Upper lobe of left lung (tissue), 6 donors: ENCODE measurements around the gene ATP6V1A. TPM values are rescaled to one million over a fixed set of nuclear protein-coding genes. Genes with fewer than 3 reads are reported as not detected.

Experiments
- ATAC-seq, 2 donors: fragments of 200-7000 bp; cut with Tn5 transposase; one replicate each; pipeline ENCODE4 v1.9.1; 2022; ENCODE audit warnings: mild to moderate bottlenecking in 2 of 2, moderate library complexity in 2 of 2; ENCODE audit not compliant: low FRiP score in 2 of 2
- DNase-seq, 2 donors: peaks; one replicate each; pipeline ENCODE4 v3.0.0-alpha.2; 2019 to 2020
- H3K27ac ChIP-seq, 4 donors: fragments of 200-600 bp; sonication (generic); one replicate each; pipeline ENCODE4 v1.5.1; 2016 to 2019
- H3K27me3 ChIP-seq, 4 donors: fragments of 200-600 bp; sonication (generic); one replicate each; pipeline ENCODE4 v1.5.1; 2017 to 2019
- H3K36me3 ChIP-seq, 4 donors: fragments of 200-600 bp; sonication (generic); one replicate each; pipeline ENCODE4 v1.5.1; 2016 to 2019
- H3K4me1 ChIP-seq, 4 donors: fragments of 200-600 bp; sonication (generic); one replicate each; pipeline ENCODE4 v1.5.1; 2018 to 2019
- H3K4me3 ChIP-seq, 4 donors: fragments of 200-600 bp; sonication (generic); one replicate each; pipeline ENCODE4 v1.5.1; 2017 to 2019; ENCODE audit warnings: mild to moderate bottlenecking in 2 of 4, moderate library complexity in 1 of 4
- H3K9me3 ChIP-seq, 4 donors: fragments of 200-600 bp; sonication (generic); one replicate each; pipeline ENCODE4 v1.5.1; 2018 to 2019
- CTCF ChIP-seq, 6 experiments: fragments of 450-650 bp in 4 of 6; fragments of 200-600 bp in 2 of 6; sonication (generic) in 2 of 6; IDR thresholded peaks; one replicate each; pipeline ENCODE4 v1.5.1; 2016 to 2019; ENCODE audit warnings: antibody characterized with exemption in 6 of 6
- EP300 ChIP-seq, 4 donors: sonication (generic); formaldehyde crosslinking; IDR thresholded peaks; one replicate each; pipeline ENCODE4 v1.5.1; 2017; ENCODE audit warnings: antibody characterized with exemption in 4 of 4, control low read depth in 2 of 4
- POLR2A ChIP-seq, 4 donors: fragments of 450-650 bp; IDR thresholded peaks; one replicate each; pipeline ENCODE4 v1.5.1; 2016 to 2017; ENCODE audit warnings: antibody characterized with exemption in 4 of 4, mild to moderate bottlenecking in 2 of 4
- POLR2AphosphoS5 ChIP-seq, 2 donors: sonication (generic); formaldehyde crosslinking; IDR thresholded peaks; one replicate each; pipeline ENCODE4 v1.5.1; 2017; ENCODE audit warnings: antibody characterized with exemption in 2 of 2
- WGBS, 2 donors: methylation state at CpG; one replicate each; pipeline ENCODE4 v1.1.5; 2017 to 2018; 5-methylcytosine and 5-hydroxymethylcytosine counted together
- total RNA-seq, 6 donors: library from RNA; depleted of rRNA in 4 of 6; stranded (reverse); fragments of >200 nt in 4 of 6; gene quantifications; one replicate each; pipeline versions ENCODE4 v1.1.0 to v1.2.1, GENCODE V29; 2016 to 2021
- donor health status: DM: no; HTN: no; CAD: no; lungs with moderate emphysema.
- donor health status: DM: no; HTN: yes; CAD: no; lungs with severe emphysema.

Gene ATP6V1A
- total RNA-seq, 6 donors from 2014 or later: 17.9 to 94.8 (median 66.6) TPM

- no peak for TF ChIP-seq POLR2AphosphoS5 (IDR thresholded peaks at IDR 0.05)
- no peak for TF ChIP-seq CTCF (IDR thresholded peaks at IDR 0.05)
- TF ChIP-seq EP300 (IDR thresholded peaks at IDR 0.05): no peak
- TF ChIP-seq POLR2A (IDR thresholded peaks at IDR 0.05): no peak
- Histone ChIP-seq H3K9me3 (peaks cover 0 to 4% (median 0%) of the 10 kb centered on the region in 4 donors), H3K27me3 (no peaks in the 10 kb centered on the region), H3K4me3 (no peak overlapping the region), H3K4me1 (no peaks in the 10 kb centered on the region), H3K27ac (no peak overlapping the region), H3K36me3 (no peaks in the 10 kb centered on the region)
- DNase-seq: no peak
- no peak for ATAC-seq
- WGBS, 2 donors: 83 to 89% methylated on average over 5 of the region's 5 CpGs
These were observed 85.8 kb downstream of the ATP6V1A start for GRCh38 chr3:113832477-113833164.

- Histone ChIP-seq H3K27me3 (no peaks in the 10 kb centered on the region), H3K4me1 (peaks cover 4 to 8% (median 6%) of the 10 kb centered on the region in 4 donors), H3K27ac (no peak overlapping the region), H3K4me3 (no peak overlapping the region), H3K9me3 (peaks cover 0 to 4% (median 0%) of the 10 kb centered on the region in 4 donors), H3K36me3 (no peaks in the 10 kb centered on the region)
- no peak for ATAC-seq
- no peak for DNase-seq
- TF ChIP-seq POLR2AphosphoS5 (IDR thresholded peaks at IDR 0.05): no peak
- no peak for TF ChIP-seq POLR2A (IDR thresholded peaks at IDR 0.05)
- no peak for TF ChIP-seq EP300 (IDR thresholded peaks at IDR 0.05)
- TF ChIP-seq CTCF (IDR thresholded peaks at IDR 0.05): no peak
These were observed 88.1 kb downstream of the ATP6V1A start for GRCh38 chr3:113834983-113835382.

DNA sequence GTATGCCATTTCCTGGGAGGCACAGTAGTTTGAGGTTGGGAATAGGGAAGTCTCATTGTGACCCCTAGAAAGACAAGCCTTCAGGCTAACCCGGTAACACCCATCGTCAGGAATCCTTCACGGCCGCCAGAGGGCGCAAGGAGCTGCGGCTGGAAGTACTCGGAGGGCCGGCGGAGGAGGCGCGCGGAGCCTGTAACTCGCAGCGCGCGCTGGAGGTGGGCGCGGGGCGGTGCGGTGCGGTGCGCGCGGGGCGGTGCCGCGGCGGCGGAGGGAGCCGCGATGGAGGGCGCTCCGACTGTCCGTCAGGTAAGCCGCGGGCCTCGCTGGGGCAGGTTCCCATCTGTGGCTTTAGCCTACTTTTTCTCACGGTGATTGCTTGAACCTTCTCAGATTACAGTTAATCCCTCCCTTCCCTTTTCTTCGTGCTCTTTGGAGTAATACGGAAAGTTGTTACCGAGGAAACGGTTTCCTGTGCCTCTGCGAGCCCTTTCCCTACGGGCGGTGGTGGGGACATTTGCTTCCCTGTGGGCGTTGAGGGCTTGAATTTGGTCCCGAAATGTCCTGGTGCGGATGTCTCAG lies 91.9 kb downstream of the ATP6V1A start, which contains the start of gene GRAMD1C:
Gene GRAMD1C, plus strand, starts transcription at position 158 of the 579 bp plus-strand sequence. Its CDS starts 122 bp downstream, at position 280.
- peak; percentile 94 to 99 for ATAC-seq
- peak within 1 kb of the TSS in 3 of 4 donors; percentile 39 to 72 (median 60) for H3K27ac ChIP-seq
- WGBS, 2 donors: 1 to 2% methylated on average over 16 to 42 of the region's 48 CpGs

DNA sequence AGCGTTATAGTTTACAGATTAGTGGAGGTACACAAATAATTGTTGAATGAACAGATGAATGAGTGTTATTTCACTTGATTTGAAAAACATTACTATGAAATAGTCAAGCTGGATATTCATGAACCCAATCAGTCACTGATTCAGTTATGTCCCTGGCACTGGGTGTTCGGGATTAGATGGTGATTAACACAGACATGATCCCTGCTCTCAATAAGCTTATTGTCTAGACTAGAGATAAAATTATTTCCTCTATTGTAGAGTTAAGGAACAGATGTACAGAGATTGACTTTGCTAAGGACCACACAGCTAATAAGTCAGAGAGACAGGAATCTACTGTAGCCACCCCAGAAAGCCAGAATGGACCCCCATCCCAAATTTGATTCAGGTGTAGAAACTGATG lies 92.7 kb downstream of the ATP6V1A start:
- TF ChIP-seq POLR2AphosphoS5 (IDR thresholded peaks at IDR 0.05): no peak
- TF ChIP-seq POLR2A (IDR thresholded peaks at IDR 0.05): no peak
- no peak for TF ChIP-seq CTCF (IDR thresholded peaks at IDR 0.05)
- no peak for TF ChIP-seq EP300 (IDR thresholded peaks at IDR 0.05)
- no peaks in the 10 kb centered on the region for H3K36me3 ChIP-seq
- peak overlapping the region in 2 of 4 donors; percentile 61 to 62 for H3K4me3 ChIP-seq
- ATAC-seq: no peak
- DNase-seq: no peak
- WGBS, 2 donors: 64 to 70% methylated on average over 2 of the region's 2 CpGs
- H3K4me1 ChIP-seq: peaks cover 4 to 8% (median 6%) of the 10 kb centered on the region in 4 donors
- H3K9me3 ChIP-seq: no peaks in the 10 kb centered on the region
- no peaks in the 10 kb centered on the region for H3K27me3 ChIP-seq
- peak overlapping the region in 1 of 4 donors; percentile 60 for H3K27ac ChIP-seq

More for the DNA sequence above, 91.9 kb downstream of the ATP6V1A start, which contains the start of gene GRAMD1C:
- H3K4me3 ChIP-seq: peak within 1 kb of the TSS; percentile 50 to 62 (median 60)
- no peaks in the 10 kb centered on the region for H3K9me3 ChIP-seq
- H3K4me1 ChIP-seq: peaks cover 4 to 8% (median 6%) of the 10 kb centered on the region in 4 donors
- H3K27me3 ChIP-seq: no peaks in the 10 kb centered on the region
- H3K36me3 ChIP-seq: no peaks in the 10 kb centered on the region
- TF ChIP-seq POLR2A (IDR thresholded peaks at IDR 0.05) (peak in 1 of 4 donors; percentile 37), CTCF (IDR thresholded peaks at IDR 0.05) (peak; percentile 86 to 94 (median 92)), POLR2AphosphoS5 (IDR thresholded peaks at IDR 0.05) (no peak), EP300 (IDR thresholded peaks at IDR 0.05) (no peak)
- DNase-seq: peak; percentile 94 to 95
